HG03442 (cell line): Measurements from ENCODE around the gene CD14.
A peak's percentile ranks its signal among the peaks of the same experiment; 100 is the strongest.
"Not testable (repeated sequence)": the region's sequence is repeated elsewhere in the genome, so short reads cannot be mapped to it uniquely, and the experiment has no call there.

Source experiments
- ATAC-seq: cut with Tn5 transposase; IDR thresholded peaks from one replicate; pipeline ENCODE4 v1.9.1; 2021; ENCODE audit warnings: mild to moderate bottlenecking, moderate library complexity; ENCODE audit not compliant: unreplicated experiment

Gene CD14

GRCh38 chr5:140635291-140636257 is 2.6 kb upstream of the CD14 start:
- ATAC-seq, result no peak

- no peak for ATAC-seq
Observed at GRCh38 chr5:140634103-140634502, 1.1 kb upstream of the CD14 start.

GRCh38 chr5:140633501-140633900 is 526 bp upstream of the CD14 start:
- no peak for ATAC-seq

GRCh38 chr5:140632366-140633020 is 482 bp downstream of the CD14 start:
- peak; percentile 56 for ATAC-seq

- peak; percentile 35 for ATAC-seq
Observed at GRCh38 chr5:140631831-140632365, 1.1 kb downstream of the CD14 start.

GRCh38 chr5:140631036-140631417 is 1.9 kb downstream of the CD14 start:
- no peak for ATAC-seq

GRCh38 chr5:140630292-140631035 is 2.5 kb downstream of the CD14 start:
- no peak for ATAC-seq

GRCh38 chr5:140628711-140629110 is 4.3 kb downstream of the CD14 start:
- ATAC-seq, result no peak

GRCh38 chr5:140627972-140628371 is 5.0 kb downstream of the CD14 start:
- no peak for ATAC-seq

GRCh38 chr5:140624886-140625285 is 8.1 kb downstream of the CD14 start:
- not testable (repeated sequence) for ATAC-seq

- ATAC-seq, result not testable (repeated sequence)
Observed at GRCh38 chr5:140623061-140623460, 9.9 kb downstream of the CD14 start.

GRCh38 chr5:140622301-140622700 is 10.7 kb downstream of the CD14 start:
- ATAC-seq, result no peak

GRCh38 chr5:140611020-140611521 is 21.9 kb downstream of the CD14 start:
- no peak for ATAC-seq

GRCh38 chr5:140609126-140609525 is 23.8 kb downstream of the CD14 start:
- no peak for ATAC-seq

GRCh38 chr5:140608722-140609121 is 24.3 kb downstream of the CD14 start:
- ATAC-seq, result no peak

GRCh38 chr5:140607031-140607430 is 25.9 kb downstream of the CD14 start:
- ATAC-seq, result no peak

GRCh38 chr5:140605879-140606278 is 27.1 kb downstream of the CD14 start:
- no peak for ATAC-seq

GRCh38 chr5:140603734-140604133 is 29.2 kb downstream of the CD14 start:
- ATAC-seq, result no peak

GRCh38 chr5:140603446-140603698 is 29.6 kb downstream of the CD14 start:
- ATAC-seq, result not testable (repeated sequence)

GRCh38 chr5:140602147-140602546 is 30.8 kb downstream of the CD14 start:
- no peak for ATAC-seq

GRCh38 chr5:140600096-140600495 is 32.9 kb downstream of the CD14 start:
- ATAC-seq, result no peak
